GM21528 (cell line): ENCODE results near the gene NFKB1.
"Not testable (repeated sequence)": the region's sequence is repeated elsewhere in the genome, so short reads cannot be mapped to it uniquely, and the experiment has no call there.

ENCODE experiments used
- ATAC-seq: cut with Tn5 transposase; IDR thresholded peaks from one replicate; pipeline ENCODE4 v1.9.1; 2021; ENCODE audit warnings: mild to moderate bottlenecking, moderate library complexity; ENCODE audit not compliant: unreplicated experiment, low FRiP score

Gene NFKB1

DNA sequence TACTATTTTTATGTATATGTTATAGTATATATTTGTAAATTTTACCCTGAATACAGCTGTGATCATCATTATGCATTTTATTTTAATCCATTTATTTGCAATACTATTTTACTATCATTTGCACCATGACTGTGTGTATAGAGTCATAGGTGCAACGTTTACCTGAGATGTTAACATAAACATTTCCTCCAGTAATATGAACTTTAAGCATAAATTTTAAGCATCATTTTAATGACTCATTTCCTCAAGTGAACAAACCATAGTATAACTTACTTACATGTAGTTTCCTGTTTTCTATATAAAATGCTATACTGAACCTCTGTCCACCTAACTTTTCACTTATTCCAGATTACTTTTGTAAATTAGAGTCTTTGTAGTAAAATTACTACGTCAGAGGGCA is 92.8 kb downstream of the NFKB1 start:
- no peak for ATAC-seq

DNA sequence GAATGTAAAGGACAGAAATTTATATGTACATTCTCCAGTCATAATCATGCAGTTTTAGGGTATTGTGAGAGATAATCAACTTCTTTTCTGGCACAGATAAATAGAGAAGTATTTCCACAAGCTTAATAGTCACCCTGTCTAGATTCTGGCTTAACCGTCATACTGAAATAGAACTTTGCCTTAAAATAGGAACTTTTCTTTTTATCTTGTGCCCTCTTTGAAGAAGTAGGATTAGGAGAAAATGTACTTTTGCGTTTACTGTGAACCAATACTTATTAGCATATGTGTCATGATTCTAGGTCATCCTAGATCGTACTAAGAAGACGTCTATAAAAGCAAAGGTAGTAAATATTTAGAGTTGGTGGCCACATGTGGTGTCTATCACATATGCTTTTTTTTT is 95.4 kb downstream of the NFKB1 start:
- ATAC-seq: no peak

DNA sequence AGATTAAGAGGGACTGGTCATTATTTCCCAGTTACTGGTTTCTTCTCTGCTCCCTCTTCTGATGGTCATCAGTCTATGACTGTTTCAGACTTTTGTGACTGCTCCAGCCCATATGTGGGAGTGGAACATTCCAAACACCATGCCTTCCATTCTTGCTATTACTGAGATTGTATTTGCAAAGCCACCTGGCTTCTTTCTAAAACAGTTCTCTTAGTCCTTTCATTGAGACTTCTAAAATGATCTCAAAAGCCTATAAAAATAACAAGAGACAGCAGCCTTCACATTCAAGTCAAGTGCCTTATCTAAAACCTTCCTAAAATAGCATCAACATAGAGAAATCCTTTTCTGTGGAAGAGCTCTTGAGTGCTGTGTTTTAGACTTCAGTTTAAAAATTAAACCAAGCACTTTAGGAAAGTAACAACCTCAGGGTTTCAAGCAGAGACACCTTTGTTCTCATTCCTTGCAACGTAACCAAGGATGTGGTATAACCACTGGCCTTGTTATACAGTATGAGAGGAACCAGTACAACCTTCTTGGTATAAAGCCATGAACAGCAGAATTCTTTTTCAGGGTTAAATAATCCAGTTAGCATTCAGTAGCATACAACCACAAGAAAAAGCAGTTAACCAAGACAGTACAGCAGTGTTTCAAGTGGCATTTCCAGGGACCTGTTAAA is 97.1 kb downstream of the NFKB1 start:
- peak; percentile 70 for ATAC-seq

DNA sequence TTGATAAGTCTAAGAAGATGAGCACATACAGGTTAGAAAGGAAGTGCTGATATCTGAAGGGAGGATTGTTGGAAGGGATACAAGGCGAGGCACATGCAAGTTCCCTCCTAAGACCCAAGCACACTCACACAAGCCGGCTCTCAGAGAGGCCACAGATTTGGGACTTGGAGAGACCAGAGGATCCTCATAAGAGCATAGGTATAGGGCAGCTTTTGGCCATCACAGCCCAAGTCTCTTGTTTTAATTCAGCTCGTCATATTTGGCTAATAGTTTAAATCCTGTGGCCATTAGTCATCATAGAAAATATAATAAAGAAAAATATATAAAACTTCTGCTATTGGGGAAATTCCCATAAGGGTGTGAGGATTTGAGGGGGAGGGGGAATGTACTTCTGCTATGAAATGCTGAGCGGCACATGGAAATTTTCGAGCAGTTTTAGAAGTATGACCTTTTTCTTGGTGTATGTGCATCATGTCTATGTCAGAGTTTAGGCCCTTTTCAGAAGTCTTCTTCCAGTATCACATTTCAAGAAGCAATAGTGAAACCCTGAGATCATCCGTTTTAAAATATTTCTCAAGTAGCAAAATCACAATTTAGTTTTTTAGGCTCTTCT is 97.7 kb downstream of the NFKB1 start:
- ATAC-seq: peak; percentile 56

DNA sequence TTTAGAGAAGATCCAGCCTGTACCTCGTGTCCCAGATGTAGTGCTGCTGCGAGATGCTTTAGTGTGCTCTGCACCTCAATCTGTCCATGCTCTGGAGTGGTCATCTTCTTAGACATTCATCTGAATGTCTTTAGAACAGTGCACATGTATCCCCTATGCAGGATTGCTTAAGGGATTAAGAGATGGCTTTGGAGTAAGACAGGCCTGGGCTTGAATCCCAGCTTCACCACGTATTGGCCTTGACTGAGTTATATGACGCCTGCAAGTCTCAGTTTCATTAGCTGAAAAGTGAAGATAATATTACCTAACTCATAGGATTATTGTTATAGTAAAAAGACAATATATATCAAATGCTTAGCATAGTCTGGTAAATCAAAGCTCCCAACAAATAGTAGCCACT is 98.3 kb downstream of the NFKB1 start:
- peak; percentile 8 for ATAC-seq

DNA sequence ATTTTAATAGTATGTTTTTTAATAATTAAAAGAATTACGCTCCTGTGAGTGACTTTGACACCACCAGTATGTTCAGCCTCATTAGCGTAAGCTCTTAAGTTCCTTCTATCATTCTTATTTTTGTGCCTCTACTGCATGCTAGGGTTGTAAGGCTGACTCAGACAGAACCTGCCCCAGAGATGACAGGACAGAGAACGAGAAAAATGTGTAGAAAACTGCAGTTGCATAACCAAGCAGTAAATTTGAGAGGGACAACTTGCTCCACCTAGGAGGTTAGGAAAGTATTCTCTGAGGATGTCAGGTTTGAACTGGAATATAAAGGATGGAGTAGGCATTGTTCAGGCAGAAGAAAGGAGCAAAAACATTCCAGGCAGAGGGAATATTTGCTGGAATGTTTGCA is 98.7 kb downstream of the NFKB1 start:
- ATAC-seq: no peak

DNA sequence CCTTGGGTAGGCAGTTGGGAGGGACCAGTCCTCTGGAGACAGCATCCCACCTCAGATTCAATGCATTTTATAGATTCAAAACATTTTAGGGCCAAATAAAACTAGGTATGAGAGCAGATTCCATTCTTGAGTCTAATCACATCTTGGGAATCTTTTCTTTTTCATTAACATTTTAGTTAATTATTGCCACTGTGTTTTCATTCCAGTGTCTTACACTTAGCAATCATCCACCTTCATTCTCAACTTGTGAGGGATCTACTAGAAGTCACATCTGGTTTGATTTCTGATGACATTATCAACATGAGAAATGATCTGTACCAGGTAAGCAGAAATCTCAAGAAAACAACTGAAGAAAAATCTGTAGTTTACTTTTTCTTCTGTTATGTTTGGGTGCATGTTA is 99.5 kb downstream of the NFKB1 start:
- no peak for ATAC-seq

DNA sequence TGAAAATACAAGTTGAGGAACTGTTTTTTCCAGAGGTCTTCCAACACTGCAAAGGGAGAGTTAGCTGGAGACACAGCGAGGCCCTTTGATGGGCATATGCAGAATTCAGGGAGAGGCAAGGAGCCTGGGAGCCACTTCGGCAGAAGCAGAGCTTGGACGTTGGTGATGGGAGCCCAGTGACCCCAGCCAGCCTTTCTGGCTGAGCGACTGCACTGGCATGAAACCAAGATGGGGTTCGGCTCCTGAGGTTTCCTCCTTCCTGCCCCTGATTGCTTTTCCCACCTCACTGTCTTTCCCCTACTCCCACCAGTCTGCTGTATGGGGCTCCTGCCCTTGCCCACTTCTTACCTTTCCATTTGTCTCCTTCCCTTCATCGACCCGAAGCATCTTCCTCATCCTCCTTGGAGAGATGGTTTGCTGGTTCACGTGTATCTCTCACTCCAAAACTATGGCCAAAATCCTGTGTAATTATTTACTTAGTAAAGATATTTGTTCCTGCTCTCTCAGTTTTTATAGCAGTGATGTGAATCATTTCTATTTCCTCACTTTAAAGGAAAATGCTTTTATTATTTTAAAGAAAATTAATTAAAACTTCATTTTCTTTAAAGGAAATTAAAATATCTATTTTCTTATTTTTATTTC is 100.5 kb downstream of the NFKB1 start:
- ATAC-seq: no peak

DNA sequence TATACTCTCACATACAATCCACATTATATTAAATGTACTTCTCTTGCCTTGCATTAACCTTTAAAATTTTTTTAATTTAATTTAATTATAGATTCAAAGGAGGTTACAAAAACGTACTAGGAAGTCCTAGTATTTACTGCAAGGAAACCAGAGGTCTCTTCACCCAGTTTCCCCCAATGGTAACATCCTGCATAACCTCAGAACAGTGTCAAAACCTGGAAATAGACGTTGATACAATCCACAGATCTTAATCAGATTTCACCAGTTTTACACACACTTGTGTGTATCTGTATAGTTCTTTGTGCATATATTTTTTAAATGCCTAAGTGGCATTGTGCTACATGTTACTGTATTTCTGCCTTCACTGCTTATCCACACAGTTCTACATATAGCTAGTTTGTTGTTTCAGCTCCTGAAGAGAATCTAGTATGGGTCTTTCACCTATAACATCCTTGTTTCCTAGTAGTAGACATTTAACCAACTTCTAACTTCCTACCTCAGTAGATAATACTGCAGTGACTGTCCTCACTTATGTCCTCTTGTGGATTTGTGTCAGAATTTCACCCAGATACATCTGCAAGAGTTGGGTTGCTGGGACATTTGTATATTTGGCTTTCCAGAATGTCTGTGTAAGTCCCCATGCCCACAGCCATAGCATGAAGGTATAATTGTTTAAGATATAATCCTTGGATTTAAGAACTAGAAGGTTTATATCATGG is 103.2 kb downstream of the NFKB1 start:
- no peak for ATAC-seq

DNA sequence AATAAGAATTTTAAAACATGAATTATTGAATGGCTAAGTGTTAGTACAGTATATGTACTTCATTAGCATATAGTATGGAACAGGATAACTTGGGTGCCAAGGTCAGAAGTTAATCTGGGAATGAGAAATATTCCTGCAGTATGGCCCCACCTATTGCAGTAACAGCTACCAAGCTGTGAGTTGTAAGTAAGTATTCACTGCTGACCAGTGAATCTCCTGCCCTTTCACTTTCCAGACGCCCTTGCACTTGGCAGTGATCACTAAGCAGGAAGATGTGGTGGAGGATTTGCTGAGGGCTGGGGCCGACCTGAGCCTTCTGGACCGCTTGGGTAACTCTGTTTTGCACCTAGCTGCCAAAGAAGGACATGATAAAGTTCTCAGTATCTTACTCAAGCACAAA is 105.1 kb downstream of the NFKB1 start:
- no peak for ATAC-seq

DNA sequence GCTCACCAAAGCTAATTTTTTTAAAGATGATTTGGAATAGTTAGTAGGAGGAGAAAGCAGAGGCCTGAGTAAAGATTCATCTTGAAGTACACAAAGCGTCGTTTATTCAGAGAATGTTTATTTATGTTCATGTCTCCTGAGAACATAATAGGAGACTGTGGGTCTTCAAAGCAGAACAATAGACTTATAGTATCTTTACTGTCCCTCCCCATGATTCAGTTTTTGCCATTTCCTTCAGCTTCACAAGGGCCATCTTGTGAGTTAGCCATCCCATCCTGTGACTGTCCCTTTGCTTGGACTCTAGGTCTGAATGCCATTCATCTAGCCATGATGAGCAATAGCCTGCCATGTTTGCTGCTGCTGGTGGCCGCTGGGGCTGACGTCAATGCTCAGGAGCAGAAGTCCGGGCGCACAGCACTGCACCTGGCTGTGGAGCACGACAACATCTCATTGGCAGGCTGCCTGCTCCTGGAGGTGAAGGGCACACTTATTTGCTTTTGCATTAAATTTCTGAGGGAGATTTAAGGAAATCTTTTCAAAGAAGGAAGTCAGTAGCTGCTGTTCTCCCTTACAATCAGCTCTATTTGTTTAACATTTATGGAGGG is 105.8 kb downstream of the NFKB1 start:
- no peak for ATAC-seq

DNA sequence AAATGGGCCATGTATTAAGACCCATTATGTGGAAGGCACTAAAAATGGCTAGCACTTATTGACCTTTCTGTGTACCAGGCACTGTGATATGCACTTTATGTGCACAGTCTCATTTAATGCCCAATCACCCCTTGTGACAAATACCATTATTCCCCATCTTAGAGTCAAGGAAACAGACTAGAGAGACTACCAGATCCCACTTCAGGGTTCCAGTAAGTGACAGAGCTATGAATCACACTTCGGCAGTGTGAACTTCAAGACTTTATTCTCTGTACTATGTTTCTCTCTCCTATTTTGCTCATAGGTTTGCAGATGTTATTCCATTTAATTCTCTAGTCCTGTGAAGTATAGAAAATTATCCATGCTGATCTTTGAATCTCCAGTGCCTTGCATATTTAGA is 107.0 kb downstream of the NFKB1 start:
- ATAC-seq: no peak

DNA sequence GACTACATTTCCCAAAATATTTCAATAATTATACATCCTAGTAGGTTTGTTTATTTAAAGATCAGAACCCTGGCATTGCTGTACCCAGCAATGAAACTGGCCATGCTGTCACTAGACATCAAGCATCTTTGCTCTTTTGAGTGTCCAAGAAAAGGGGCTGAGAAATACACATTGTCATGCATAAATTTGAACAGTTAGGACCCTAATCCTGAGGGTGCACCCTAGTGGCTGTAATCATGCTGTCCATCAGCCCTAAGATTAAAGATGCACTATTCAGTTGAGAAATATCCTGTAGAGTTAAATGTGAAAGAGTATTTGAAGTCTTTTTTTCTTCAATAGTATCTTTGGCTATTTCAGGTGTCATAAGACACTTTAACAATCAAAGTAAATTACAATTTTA is 108.8 kb downstream of the NFKB1 start:
- no peak for ATAC-seq

DNA sequence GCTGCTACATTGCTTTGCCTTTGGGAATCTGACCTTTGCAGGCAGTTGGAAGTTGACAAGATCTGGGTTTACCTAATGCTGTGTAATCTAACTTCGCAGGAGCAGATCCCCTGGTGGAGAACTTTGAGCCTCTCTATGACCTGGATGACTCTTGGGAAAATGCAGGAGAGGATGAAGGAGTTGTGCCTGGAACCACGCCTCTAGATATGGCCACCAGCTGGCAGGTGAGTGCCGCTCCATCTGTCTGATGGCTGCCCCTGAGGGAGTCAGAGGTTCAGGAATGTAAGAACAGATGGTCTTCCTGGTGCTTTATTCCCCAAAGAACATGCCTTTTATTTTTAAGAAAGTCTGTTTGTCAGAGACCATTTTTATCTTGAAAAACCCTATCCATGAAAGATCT is 109.3 kb downstream of the NFKB1 start:
- ATAC-seq: no peak

DNA sequence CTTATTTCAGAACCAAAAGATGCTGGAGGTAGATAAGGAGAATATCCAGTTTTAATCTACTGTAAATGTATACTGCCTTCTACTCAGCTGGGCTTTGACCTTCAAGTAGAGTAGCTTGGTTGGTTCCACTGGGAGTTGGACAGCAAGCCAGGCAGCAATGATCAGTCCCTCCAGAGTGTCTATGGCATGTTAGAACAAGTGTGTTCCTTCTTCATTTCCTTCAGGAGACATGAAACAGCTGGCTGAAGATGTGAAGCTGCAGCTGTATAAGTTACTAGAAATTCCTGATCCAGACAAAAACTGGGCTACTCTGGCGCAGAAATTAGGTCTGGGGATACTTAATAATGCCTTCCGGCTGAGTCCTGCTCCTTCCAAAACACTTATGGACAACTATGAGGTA is 111.1 kb downstream of the NFKB1 start:
- no peak for ATAC-seq

DNA sequence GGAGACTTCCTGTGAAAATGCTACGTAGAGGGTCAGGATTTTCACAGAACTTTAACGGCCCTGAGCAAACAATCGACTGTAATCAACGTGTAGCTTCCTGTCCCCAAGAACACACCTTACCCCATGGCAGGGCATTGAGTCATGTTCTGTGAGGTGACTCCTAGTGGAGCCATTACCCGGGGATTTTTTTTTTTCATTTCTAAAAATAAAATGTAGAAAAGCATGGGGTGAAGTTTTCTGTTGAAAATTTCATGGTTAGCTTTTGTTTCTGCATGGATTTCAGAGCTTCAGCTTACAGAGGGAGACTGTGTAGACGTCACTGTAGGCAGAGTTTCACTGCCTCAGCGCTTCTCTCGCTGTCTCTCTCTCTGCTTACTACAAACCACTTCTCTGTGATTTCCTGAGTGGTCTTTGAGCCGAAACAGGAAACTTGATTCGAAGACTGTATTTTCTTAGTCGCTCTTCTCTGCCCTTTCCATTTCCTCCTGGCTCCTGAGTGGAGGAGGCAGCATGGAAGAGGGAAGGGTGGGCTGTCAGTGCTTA is 111.7 kb downstream of the NFKB1 start:
- ATAC-seq: no peak

DNA sequence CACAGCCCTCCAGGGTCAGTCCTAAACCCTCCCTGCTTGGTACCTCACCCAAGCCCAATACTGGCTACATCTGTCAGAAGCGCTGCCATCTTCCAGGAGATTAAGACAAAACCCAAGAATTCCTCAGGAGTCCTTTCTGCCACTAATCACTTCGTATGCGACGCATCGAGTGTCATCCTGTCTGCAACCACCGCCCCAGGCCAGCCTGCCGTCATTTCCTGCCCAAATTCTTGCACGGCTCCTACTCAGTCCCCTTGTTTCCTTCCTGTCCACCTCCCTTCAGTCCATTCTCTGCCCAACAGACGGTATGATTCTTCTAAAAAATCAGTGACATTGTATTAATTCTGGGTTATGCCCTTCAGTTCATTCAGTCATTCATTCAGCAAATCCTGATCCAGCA is 113.6 kb downstream of the NFKB1 start:
- no peak for ATAC-seq

DNA sequence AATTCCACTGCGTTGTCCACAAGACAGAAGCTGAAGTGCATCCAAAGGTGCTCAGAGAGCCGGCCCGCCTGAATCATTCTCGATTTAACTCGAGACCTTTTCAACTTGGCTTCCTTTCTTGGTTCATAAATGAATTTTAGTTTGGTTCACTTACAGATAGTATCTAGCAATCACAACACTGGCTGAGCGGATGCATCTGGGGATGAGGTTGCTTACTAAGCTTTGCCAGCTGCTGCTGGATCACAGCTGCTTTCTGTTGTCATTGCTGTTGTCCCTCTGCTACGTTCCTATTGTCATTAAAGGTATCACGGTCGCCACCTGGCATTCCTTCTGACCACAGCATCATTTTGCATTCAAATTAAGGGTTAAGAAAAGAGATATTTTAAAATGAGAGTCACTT is 115.5 kb downstream of the NFKB1 start:
- ATAC-seq: no peak

DNA sequence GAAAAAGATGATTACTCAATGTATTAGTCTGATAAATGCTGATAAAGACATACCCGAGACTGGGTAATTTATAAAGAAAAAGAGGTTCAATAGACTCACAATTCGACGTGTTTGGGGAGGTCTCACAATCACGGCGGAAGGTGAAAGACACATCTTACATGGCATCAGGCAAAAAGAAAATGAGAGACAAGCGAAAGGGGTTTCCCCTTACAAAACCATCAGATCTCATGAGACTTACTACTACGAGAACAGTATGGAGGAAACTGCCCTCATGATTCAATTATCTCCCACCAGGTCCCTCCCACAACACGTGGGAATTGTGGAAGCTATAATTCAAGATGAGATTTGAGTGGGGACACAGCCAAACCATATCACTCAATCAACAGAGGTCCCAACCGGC is 117.9 kb downstream of the NFKB1 start:
- ATAC-seq: not testable (repeated sequence)

DNA sequence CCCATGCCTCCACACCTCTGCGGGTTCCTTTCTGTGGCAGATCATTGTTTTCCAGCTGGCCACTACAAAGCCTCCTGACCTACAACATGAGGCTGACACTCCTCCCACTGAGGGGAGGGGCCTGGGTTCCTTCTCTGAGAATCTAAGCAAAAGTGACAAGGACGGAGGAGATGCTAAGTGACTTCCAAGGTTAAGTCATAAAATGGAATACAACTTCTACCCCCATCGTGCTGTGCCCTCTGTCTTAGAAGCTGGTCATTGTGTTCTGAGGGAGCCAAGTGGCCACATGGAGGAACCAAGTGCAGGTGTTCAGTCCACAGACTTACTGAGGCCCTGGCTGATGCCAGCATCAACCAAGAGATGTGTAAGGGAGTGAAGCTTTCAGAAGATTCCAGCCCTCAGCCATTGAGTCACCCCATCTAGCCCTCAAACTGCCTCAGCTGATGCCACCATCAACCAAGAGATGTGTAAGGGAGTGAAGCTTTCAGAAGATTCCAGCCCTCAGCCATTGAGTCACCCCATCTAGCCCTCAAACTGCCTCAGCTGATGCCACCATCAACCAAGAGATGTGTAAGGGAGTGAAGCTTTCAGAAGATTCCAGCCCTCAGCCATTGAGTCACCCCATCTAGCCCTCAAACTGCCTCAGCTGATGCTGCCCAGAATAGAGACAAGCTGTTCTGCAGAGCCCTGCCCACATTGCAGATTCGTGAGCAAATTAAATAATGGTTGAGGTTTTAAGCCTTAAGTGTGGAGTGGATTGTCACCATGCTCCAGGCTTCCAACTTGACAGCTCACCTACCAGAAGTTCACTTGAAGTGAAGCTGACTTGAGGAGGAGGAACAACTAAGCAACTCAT is 118.8 kb downstream of the NFKB1 start:
- not testable (repeated sequence) for ATAC-seq
